ENCODE measurements around the gene CA6. TPM values are rescaled to one million over a fixed set of nuclear protein-coding genes. Genes with fewer than 3 reads are reported as not detected.
"Not testable (repeated sequence)": the region's sequence is repeated elsewhere in the genome, so short reads cannot be mapped to it uniquely, and the experiment has no call there.

CA6 gene
- total RNA-seq, 1 donor from 2014 or later, result not detected

GRCh38 chr1:8992936-8993687 lies 47.4 kb downstream of the CA6 start:
- peak; percentile 40 for TF ChIP-seq CTCF (conservative IDR thresholded peaks at IDR 0.05; ENCODE audit: low read depth, low read length)
- H3K4me3 ChIP-seq (ENCODE audit: low read depth, low read length), result no peak overlapping the region
- DNase-seq (ENCODE audit: low read depth), result no peak

- H3K4me3 ChIP-seq (ENCODE audit: low read depth, low read length); DNase-seq (ENCODE audit: low read depth): not testable (repeated sequence)
Observed at GRCh38 chr1:8993962-8994675, 48.5 kb downstream of the CA6 start.

GRCh38 chr1:9001534-9002214 lies 56.0 kb downstream of the CA6 start:
- DNase-seq (ENCODE audit: low read depth), result peak; percentile 9
- not testable (repeated sequence) for H3K4me3 ChIP-seq (ENCODE audit: low read depth, low read length)

- DNase-seq (ENCODE audit: low read depth); H3K4me3 ChIP-seq (ENCODE audit: low read depth, low read length): not testable (repeated sequence)
Observed at GRCh38 chr1:9002215-9002560, 56.5 kb downstream of the CA6 start.

GRCh38 chr1:9004031-9004699 lies 58.5 kb downstream of the CA6 start:
- no peak for TF ChIP-seq CTCF (conservative IDR thresholded peaks at IDR 0.05; ENCODE audit: low read depth, low read length)
- no peak for DNase-seq (ENCODE audit: low read depth)

GRCh38 chr1:9004700-9005394 lies 59.2 kb downstream of the CA6 start:
- H3K4me3 ChIP-seq (ENCODE audit: low read depth, low read length), result no peak overlapping the region
- peak; percentile 93 for TF ChIP-seq CTCF (conservative IDR thresholded peaks at IDR 0.05; ENCODE audit: low read depth, low read length)
- DNase-seq (ENCODE audit: low read depth), result peak; percentile 15

More at GRCh38 chr1:9004031-9004699, 58.5 kb downstream of the CA6 start:
- H3K4me3 ChIP-seq (ENCODE audit: low read depth, low read length), result no peak overlapping the region

- H3K4me3 ChIP-seq (ENCODE audit: low read depth, low read length), result no peak overlapping the region
- no peak for TF ChIP-seq CTCF (conservative IDR thresholded peaks at IDR 0.05; ENCODE audit: low read depth, low read length)
- DNase-seq (ENCODE audit: low read depth), result no peak
Observed at GRCh38 chr1:9005395-9005708, 59.7 kb downstream of the CA6 start.
